Gastroesophageal sphincter (tissue), 4 donors: Measurements from ENCODE around the gene TEX29. TPM values are rescaled to one million over a fixed set of nuclear protein-coding genes. Genes with fewer than 3 reads are reported as not detected.
A peak's percentile ranks its signal among the peaks of the same experiment; 100 is the strongest.

ENCODE experiments used
- ATAC-seq: fragments of 150-250 bp; one replicate; pipeline ENCODE4 v1.9.1; 2016; ENCODE audit warnings: mild to moderate bottlenecking, moderate library complexity
- H3K27ac ChIP-seq, 4 donors: fragments of 200-600 bp; sonication (generic) in 3 of 4; 1 replicate in 3 of 4; 2 replicates in 1 of 4; pipeline ENCODE4 v1.5.1; 2016 to 2019
- H3K27me3 ChIP-seq: fragments of 200-600 bp; sonication (generic); one replicate; pipeline ENCODE4 v1.5.1; 2019
- H3K36me3 ChIP-seq, 2 donors: fragments of 200-600 bp; sonication (generic); one replicate each; pipeline ENCODE4 v1.5.1; 2019; ENCODE audit warnings: control low read depth in 1 of 2
- H3K4me1 ChIP-seq, 3 donors: fragments of 200-600 bp; sonication (generic); 1 replicate in 2 of 3; 2 replicates in 1 of 3; pipeline ENCODE4 v1.5.1; 2016 to 2019; ENCODE audit warnings: control low read depth in 2 of 3
- H3K4me3 ChIP-seq, 2 donors: fragments of 200-600 bp; sonication (generic); one replicate each; pipeline ENCODE4 v1.5.1; 2019; ENCODE audit warnings: mild to moderate bottlenecking in 1 of 2, moderate library complexity in 1 of 2
- H3K9me3 ChIP-seq, 3 donors: fragments of 200-600 bp; sonication (generic); one replicate each; pipeline ENCODE4 v1.5.1; 2017 to 2019; ENCODE audit warnings: control low read depth in 2 of 3
- EP300 ChIP-seq: sonication (generic); formaldehyde crosslinking; IDR thresholded peaks from one replicate; pipeline ENCODE4 v1.6.1; 2017; ENCODE audit warnings: antibody characterized with exemption, mild to moderate bottlenecking
- POLR2A ChIP-seq, 2 donors: fragments of 450-650 bp; IDR thresholded peaks; one replicate each; pipeline ENCODE4 v1.6.1; 2017; ENCODE audit warnings: antibody characterized with exemption in 2 of 2, mild to moderate bottlenecking in 2 of 2, moderate library complexity in 1 of 2
- POLR2AphosphoS5 ChIP-seq: sonication (generic); formaldehyde crosslinking; IDR thresholded peaks from one replicate; pipeline ENCODE4 v1.6.1; 2017; ENCODE audit warnings: antibody characterized with exemption
- WGBS, 2 donors: methylation state at CpG; one replicate each; pipeline ENCODE4 v1.1.5; 2018; ENCODE audit warnings: low coverage in 1 of 2; 5-methylcytosine and 5-hydroxymethylcytosine counted together
- total RNA-seq, 4 donors: library from RNA; depleted of rRNA; stranded (reverse); fragments of >200 nt; gene quantifications; one replicate each; pipeline ENCODE4 v1.1.0, GENCODE V29; 2016
- TF ChIP-seq, protein P1 (sequence below), 4 experiments: fragments of 200-600 bp in 2 of 4; fragments of 450-650 bp in 2 of 4; sonication (generic) in 1 of 4; IDR thresholded peaks; one replicate each; pipeline ENCODE4 v1.5.1; 2017 to 2019; ENCODE audit warnings: antibody characterized with exemption in 4 of 4, mild to moderate bottlenecking in 2 of 4, moderate library complexity in 2 of 4

Gene TEX29
- total RNA-seq, 4 donors from 2014 or later, result 1.9 TPM; not detected in 3

DNA sequence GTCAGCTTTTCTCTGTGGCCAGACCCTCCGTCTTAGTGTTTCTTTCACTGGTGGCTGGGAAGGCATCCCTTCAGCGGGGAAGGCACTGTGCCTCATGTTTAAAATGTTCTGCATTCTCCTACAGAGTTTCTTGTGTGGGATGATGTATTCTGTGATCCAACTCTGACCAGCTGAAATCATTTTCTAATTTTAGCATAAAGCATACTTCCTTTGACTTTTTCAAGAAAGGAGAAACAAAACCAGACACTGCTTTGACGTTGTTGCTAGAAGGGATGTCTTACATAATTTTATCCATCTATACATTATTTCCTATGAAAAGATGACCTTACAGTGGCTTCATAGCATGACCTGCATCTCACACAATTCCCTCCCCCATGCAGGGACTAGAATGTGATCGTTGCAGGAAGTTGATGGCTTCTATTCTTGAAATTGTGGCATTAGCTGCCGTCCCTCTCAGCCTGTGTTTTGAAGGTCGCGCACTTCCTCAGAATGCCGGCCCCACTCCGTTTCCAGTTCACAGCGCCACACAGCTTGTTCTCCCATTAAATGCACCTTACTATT, 38.6 kb upstream of the TEX29 start:
- Histone ChIP-seq H3K27ac (peak overlapping the region; percentile 44 to 79 (median 74)), H3K27me3 (no peaks in the 10 kb centered on the region), H3K4me3 (no peak overlapping the region), H3K36me3 (peaks cover 0 to 81% of the 10 kb centered on the region in 2 donors), H3K9me3 (no peaks in the 10 kb centered on the region), H3K4me1 (peaks cover 4 to 31% (median 9%) of the 10 kb centered on the region in 3 donors)
- ATAC-seq, result peak; percentile 60
- TF ChIP-seq POLR2AphosphoS5, result peak; percentile 45
- no peak for TF ChIP-seq EP300
- TF ChIP-seq, protein P1, sequence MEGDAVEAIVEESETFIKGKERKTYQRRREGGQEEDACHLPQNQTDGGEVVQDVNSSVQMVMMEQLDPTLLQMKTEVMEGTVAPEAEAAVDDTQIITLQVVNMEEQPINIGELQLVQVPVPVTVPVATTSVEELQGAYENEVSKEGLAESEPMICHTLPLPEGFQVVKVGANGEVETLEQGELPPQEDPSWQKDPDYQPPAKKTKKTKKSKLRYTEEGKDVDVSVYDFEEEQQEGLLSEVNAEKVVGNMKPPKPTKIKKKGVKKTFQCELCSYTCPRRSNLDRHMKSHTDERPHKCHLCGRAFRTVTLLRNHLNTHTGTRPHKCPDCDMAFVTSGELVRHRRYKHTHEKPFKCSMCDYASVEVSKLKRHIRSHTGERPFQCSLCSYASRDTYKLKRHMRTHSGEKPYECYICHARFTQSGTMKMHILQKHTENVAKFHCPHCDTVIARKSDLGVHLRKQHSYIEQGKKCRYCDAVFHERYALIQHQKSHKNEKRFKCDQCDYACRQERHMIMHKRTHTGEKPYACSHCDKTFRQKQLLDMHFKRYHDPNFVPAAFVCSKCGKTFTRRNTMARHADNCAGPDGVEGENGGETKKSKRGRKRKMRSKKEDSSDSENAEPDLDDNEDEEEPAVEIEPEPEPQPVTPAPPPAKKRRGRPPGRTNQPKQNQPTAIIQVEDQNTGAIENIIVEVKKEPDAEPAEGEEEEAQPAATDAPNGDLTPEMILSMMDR (IDR thresholded peaks at IDR 0.05), result peak in 1 of 4 experiments; percentile 16
- 12 to 17% methylated on average over 1 to 9 of the region's 10 CpGs for WGBS, 2 donors

DNA sequence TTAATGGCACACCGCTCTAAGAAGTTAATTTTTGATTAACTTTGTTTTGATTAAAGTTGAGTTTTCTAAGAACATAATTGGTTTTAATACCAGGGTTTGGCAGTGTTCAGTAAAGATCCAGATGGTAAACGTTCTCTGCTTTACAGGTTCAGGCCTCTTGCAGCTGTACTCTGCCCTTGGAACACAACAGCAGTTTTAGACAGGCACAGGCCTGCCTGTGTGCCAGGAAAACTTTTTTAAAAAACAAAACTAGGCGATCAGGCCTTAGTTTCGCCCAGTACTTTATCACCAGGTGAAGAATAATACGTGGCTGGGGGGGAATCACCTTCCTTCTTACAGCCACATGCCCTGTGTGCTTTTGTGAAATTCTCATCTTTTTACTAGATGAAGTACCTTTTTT, 38.0 kb upstream of the TEX29 start:
- 33 to 35% methylated on average over 5 of the region's 5 CpGs for WGBS, 2 donors
- TF ChIP-seq, protein P1 (IDR thresholded peaks at IDR 0.05), result no peak
- TF ChIP-seq EP300 (no peak), POLR2AphosphoS5 (no peak), POLR2A (IDR thresholded peaks at IDR 0.05) (no peak)
- peaks cover 0 to 82% of the 10 kb centered on the region in 2 donors for H3K36me3 ChIP-seq
- H3K27me3 ChIP-seq, result no peaks in the 10 kb centered on the region
- H3K4me1 ChIP-seq, result peaks cover 4 to 31% (median 9%) of the 10 kb centered on the region in 3 donors
- H3K9me3 ChIP-seq, result no peaks in the 10 kb centered on the region
- ATAC-seq, result no peak
- no peak overlapping the region for H3K4me3 ChIP-seq
- H3K27ac ChIP-seq, result peak overlapping the region; percentile 44 to 79 (median 74)

DNA sequence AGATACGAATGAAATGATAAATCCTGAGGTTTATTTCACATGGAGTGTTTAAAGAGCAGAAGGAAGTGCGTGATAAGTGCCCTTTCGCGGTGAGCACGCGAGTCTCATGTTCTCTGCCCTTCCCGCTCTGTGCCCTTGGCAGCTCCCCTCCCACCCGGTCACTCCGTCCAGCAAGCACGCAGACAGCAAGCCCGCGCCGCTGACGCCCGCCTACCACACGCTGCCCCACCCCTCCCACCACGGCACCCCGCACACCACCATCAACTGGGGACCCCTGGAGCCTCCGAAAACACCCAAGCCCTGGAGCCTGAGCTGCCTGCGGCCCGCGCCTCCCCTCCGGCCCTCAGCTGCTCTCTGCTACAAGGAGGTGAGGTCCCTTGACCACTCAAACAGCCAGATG, 37.4 kb upstream of the TEX29 start:
- Histone ChIP-seq H3K27me3 (no peaks in the 10 kb centered on the region), H3K27ac (peak overlapping the region in 3 of 4 donors; percentile 73 to 79 (median 76)), H3K4me1 (peaks cover 4 to 31% (median 9%) of the 10 kb centered on the region in 3 donors), H3K4me3 (no peak overlapping the region), H3K36me3 (peaks cover 0 to 82% of the 10 kb centered on the region in 2 donors), H3K9me3 (no peaks in the 10 kb centered on the region)
- 86 to 92% methylated on average over 9 to 10 of the region's 23 CpGs for WGBS, 2 donors
- TF ChIP-seq POLR2A (IDR thresholded peaks at IDR 0.05) (no peak), EP300 (no peak), POLR2AphosphoS5 (no peak)
- TF ChIP-seq, protein P1 (IDR thresholded peaks at IDR 0.05), result no peak
- no peak for ATAC-seq

DNA sequence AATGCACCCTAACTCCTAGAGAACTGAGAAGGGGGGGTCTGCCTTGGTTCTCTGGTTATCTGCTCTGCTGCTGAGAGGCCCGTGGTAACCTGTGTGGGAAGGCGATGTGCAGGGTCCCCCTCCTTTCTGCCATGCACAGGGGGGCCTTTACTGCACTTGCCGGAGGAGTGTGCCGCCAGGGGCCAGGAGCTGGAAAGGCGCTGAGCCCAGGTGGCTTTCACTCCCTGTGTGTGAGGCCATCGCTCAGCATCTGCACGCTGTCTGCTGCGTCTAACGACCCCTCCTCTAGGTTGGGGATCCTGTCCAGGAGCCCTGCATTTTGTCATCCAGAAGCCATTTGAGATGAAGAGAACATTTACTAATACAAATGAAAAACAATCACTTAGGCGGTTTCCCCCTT, 37.0 kb upstream of the TEX29 start:
- Histone ChIP-seq H3K27ac (peak overlapping the region in 3 of 4 donors; percentile 73 to 79 (median 76)), H3K4me3 (no peak overlapping the region), H3K9me3 (no peaks in the 10 kb centered on the region), H3K4me1 (peaks cover 4 to 31% (median 9%) of the 10 kb centered on the region in 3 donors), H3K27me3 (no peaks in the 10 kb centered on the region), H3K36me3 (peaks cover 0 to 82% of the 10 kb centered on the region in 2 donors)
- WGBS, 2 donors, result 100% methylated on average over 1 of the region's 10 CpGs
- TF ChIP-seq, protein P1 (IDR thresholded peaks at IDR 0.05), result no peak
- TF ChIP-seq POLR2A (IDR thresholded peaks at IDR 0.05) (no peak), EP300 (no peak), POLR2AphosphoS5 (no peak)
- ATAC-seq, result no peak

DNA sequence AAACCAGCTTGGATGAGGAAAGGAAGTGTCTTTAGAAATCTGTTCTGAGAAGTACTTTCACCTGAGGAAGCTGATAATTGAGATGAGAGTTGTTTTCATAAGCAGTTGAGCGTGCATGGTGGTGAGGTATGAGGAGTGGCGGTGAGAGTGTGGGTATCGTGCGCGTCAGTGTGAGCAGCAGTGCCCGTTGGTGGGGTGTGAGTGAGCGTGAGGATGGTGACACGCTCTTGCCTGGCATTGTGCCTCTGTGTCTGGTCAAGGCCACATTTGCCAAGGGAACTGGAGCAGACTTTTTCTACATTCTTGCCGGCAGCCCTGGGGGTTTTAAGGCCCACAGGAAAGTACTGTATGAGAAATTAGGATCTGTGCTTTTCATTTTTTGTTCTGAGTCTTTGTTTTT, 36.5 kb upstream of the TEX29 start:
- ATAC-seq, result no peak
- peaks cover 0 to 82% of the 10 kb centered on the region in 2 donors for H3K36me3 ChIP-seq
- no peak for TF ChIP-seq POLR2AphosphoS5
- TF ChIP-seq, protein P1 (IDR thresholded peaks at IDR 0.05), result no peak

More for the DNA sequence above, 36.5 kb upstream of the TEX29 start:
- Histone ChIP-seq H3K9me3 (no peaks in the 10 kb centered on the region), H3K27me3 (no peaks in the 10 kb centered on the region), H3K27ac (no peak overlapping the region), H3K4me3 (no peak overlapping the region), H3K4me1 (peaks cover 4 to 31% (median 9%) of the 10 kb centered on the region in 3 donors)
- WGBS, 2 donors, result 82 to 93% methylated on average over 9 of the region's 9 CpGs
